AG08395 (cell line): Measurements from ENCODE around the gene SH3GL2.

ENCODE experiments used
- DNase-seq: peaks from one replicate; pipeline ENCODE4 v3.0.0; 2012; ENCODE audit warnings: mixed read lengths, low spot score

The SH3GL2 gene

DNA sequence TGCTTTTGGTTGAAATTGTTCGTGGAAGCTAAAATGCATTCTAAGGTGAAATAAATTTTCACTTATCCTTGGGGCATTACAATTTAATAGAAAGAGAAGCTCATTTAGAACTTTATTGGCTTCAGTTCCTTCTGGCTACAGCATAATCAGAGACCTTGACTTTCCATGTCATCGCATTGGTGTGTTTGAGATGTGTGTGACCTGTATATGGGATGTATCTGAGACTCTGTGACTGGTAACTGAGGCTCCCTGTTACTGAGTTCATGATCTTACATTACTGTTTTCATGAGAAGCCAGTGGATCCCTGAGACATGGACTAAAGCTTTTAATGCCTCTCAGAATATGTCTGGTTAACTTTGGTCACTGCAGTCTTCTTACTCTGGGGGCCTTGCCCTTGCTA lies 32.5 kb downstream of the SH3GL2 start:
- DNase-seq = no peak

DNA sequence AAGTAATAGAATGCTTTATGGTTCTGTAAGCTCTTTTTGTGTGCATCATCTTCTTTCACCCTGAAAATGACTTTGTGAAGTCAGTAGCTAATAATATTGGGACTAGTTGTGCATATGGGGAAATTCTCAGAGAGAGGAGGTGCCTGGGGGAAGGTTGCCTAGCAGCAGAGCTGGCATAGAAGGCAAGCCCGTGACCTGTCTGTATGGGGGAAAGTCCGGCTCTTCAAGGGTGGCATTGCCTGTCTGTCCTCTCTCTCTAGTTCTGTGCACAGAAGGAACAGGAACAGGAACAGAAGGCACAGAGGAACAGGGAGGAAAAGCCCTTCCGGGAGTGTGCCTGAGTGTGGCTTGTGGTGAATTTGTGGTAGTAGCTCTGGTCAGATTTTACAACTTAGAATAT lies 33.1 kb downstream of the SH3GL2 start:
- DNase-seq = no peak

DNA sequence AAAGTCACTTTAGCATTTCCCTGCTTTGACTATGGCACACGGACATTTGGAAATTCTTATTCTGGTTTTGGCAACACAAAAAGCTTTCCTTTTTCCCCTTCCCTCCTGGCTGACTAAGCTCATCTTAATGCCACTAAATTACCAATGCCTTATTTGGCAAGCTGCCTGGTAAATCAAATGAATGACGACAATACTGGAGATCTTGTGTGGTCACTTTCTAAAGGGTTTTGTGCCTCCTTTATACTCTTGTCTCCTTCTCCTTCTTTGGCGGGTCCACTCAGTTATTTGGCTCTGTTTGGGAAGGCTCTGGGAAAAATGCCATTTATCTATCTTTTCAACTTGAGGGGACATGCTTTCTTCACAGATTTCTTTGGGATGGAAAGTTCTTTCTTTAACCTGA lies 34.9 kb downstream of the SH3GL2 start:
- no peak for DNase-seq

DNA sequence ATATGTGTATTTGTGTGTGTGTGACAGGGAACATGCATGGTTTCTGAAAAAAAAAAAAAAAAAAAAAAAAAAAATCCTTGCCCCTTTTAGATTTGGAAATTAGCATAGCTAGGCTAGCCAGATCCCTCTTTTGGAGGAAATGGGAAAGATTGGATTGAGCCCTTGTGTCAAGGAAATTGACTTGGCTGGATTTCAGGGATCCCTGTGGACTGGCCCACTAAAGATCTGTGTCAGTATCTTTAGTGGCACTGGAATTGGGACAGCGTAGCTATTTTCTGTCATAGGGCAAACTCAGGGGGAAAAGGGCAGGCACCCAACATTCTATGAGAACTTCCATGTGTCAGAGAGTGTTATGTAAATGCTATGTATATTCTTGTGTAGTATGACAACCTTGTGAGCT lies 35.4 kb downstream of the SH3GL2 start:
- DNase-seq = no peak

DNA sequence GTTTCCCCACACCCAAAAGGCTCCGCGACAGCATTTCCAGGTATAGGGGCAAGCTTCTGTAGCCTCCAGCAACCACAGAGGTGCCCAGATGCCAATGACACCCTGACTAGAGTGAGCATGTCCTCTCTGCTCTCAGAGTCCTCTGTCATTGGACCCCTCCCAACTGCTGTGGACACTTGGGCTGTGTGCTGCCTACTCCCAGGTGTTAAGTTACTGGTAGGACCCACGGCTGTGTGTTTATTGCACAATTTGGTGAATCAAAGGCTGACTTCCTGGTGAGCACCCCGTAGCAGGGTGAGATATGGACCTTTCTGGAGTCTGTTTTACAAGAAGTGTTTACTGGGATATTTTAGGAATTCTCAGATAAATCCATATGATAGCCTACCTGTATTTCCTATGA lies 36.0 kb downstream of the SH3GL2 start:
- no peak for DNase-seq

DNA sequence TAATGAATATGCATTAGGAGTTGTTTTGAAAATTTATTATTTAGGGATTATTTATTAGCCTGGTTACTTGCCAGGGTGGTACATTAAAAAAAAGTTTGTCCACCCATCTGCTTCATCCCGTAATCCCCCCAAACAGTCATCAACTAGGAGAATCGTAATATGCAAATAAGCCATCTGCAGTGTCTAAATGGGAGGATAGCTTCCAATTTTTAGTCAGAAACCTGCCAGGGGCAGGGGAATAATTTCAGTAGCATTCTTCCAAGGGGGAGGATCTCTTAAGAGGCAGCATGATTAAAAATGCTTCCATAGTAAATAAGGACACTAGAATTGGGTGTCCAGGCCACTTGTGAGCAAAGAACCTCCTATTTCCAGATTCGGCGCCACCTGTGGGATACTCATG lies 43.3 kb downstream of the SH3GL2 start:
- no peak for DNase-seq

DNA sequence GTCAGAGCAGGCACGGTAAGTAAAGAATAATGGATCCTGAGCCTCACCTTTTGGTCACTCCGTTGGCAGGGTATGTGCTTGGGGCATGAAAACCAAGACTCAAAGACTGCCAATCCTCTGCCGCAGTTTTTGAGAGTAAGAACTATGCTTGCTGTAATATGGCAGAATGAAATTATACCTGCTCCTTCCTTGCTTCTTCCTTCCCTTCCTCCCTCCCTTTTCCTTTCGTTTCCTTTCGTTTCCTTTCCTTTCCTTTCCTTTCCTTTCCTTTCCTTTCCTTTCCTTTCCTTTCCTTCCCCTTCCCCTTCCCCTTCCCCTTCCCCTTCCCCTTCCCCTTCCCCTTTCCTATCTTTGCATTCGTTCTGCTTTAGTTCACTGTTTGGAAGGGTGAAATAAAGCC lies 43.9 kb downstream of the SH3GL2 start:
- DNase-seq = no peak

DNA sequence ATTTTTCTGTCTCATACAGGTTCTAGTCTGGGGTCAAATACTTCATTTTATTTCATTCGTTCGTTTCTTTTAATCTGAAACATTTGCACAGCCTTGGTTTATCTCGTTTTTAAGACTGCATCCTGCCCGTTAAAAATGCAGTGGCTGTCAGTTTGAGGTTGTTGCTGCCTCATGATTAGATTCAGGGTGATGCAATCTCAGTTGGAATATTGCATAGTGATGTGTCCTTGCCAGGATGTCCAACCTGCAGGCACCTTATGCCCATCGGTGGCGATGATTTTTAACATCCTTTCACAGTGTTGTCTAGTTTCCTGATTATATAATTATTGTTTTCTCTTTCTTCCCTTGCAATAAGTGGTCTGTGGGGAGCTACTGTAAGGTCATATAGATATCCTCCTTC lies 45.1 kb downstream of the SH3GL2 start:
- no peak for DNase-seq

DNA sequence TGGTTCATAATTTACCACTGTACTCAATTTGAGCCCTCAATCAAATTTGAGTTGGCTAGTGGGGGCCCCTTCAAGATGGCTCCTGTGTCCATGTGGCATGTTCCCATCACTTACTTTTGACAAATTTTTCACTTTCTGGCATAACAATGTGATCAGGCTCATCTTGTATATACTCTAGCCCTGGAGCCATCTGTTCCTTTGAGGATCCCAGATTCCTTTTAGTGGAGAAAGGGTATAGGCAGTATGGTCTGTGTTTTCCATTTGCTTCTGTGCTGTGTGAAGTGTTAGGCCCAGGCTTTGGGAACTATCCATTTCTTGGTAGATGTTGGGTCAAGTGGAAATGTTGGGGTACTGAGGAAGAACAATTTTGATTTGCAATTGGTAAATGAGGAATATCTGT lies 45.7 kb downstream of the SH3GL2 start:
- no peak for DNase-seq

DNA sequence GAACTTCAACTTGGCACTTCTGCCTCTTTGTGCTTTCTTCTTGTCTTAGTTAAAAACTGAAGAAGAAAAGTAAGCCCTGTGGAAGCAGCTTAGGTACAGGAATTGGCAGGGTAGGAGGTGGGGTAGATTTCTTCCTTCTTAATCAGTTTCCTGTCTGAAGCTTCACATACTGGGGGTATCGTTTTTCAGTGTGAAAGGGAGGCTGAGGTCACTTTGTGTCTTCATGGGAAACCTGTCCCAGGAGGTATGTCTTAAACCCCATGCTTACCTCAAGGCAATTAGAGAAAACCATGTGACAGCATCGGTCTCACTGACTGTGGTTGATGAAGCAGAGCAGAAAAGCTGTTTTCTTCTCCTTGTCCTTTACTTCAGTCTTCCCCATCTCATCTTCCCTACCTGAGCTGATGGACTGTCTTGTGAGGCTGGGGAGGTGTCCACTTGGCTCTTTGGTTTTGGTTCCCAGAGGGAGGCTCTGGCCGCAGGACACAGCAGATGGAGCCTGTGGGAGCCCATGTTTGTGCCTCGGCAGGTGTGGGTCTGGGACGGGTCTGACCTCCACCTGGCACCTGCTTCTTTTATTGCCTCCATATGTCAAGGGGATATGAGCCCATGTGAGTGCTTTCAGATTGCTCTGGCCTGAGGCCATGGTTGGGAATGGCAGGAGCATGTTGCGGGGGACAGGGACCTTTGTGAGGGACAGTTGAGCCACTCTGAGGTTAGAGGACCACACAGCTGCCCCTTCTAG lies 47.0 kb downstream of the SH3GL2 start:
- no peak for DNase-seq

DNA sequence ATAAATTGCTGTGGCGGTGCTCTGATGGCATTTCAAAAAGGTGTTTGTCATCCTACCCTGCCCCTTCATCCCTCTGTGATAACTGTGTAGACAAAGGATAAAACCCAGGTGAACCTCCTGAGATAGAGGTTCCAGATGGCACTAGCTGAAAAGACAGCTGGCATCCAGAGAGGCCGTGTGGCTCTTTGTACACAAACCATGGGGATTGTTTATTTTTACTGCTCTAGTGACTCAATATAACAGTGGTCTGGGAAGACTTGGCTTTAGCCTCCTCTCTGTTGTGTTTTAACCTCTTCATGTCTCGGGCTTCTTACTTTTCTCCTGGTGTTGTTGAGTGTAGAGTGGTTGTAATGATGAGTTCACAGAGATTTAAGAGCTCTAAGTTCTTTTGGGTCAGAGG lies 48.8 kb downstream of the SH3GL2 start:
- no peak for DNase-seq

DNA sequence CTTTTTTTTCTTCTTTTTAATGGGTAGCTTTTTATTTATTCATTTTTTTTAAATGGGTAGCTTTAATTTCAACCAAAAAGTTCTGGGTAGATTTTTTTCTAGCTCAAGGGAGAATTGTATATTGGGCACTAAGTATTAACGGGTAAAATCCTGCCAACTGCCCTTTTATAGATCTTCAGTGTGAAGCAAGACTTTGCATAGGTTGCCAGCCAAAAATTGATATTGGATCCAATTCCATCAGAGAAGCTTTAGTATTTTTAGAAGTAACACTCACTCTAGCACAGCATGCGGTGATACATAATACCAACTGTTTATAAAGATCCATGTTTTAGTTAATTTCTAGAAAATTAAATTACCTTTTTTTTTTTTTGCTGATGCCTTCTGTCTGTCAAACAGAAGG lies 49.8 kb downstream of the SH3GL2 start:
- no peak for DNase-seq

DNA sequence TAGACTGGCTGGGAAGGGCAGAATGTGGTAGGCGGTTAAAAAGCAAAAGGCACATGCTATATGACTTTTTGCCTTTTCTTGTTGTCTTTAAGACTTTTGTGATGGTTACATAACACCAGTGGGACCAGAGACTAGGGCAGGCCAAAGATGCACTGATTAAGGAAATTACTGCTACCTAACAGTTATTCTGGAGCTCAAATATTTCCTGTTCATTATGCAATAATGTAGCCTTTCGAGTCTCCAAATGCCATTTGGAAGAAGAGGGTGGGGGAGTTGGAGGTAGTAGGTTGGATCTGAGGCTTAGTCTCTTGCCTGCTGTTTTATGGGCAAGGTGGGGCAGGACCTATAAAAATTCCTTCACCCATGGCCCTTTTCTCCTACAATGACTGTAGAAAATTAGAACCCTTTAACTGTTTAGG lies 51.7 kb downstream of the SH3GL2 start:
- DNase-seq = no peak

DNA sequence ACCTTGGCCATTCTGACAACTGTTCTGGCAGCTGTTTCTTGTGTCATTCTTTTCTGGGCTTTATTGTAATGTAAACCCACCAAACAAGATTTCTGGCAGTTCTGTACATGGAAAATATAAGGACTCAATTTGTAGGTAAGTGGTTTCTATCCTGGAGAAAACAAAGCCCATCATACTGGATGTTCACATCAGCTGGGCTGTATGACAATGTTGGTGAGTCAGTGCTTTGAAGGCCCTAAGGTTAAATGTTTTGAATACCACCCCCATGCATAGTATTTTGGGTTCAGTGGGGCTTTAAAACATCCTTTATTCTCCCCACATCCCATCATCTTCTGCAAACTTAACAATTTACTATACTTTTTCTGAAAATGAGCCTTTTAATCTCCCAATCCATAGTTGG lies 52.5 kb downstream of the SH3GL2 start:
- no peak for DNase-seq

DNA sequence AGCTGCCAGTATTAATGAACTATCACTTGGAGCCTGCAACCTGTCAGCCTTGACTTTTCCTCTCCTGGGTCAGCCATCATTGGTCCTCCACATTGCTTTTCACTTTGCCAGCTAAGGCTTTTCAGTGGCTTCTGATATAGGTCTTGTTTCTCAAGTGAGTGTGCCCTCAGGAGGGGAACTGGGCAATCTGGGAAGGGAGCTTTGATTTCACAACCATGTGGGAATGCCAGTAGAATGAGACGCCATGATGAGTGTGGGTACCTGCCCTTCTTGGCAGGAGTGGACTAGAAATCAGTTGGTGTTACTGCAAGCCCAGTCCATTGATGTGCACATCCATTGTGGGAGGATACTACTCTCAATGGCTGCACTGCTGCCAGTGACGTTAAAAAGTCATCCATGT lies 54.1 kb downstream of the SH3GL2 start:
- no peak for DNase-seq

DNA sequence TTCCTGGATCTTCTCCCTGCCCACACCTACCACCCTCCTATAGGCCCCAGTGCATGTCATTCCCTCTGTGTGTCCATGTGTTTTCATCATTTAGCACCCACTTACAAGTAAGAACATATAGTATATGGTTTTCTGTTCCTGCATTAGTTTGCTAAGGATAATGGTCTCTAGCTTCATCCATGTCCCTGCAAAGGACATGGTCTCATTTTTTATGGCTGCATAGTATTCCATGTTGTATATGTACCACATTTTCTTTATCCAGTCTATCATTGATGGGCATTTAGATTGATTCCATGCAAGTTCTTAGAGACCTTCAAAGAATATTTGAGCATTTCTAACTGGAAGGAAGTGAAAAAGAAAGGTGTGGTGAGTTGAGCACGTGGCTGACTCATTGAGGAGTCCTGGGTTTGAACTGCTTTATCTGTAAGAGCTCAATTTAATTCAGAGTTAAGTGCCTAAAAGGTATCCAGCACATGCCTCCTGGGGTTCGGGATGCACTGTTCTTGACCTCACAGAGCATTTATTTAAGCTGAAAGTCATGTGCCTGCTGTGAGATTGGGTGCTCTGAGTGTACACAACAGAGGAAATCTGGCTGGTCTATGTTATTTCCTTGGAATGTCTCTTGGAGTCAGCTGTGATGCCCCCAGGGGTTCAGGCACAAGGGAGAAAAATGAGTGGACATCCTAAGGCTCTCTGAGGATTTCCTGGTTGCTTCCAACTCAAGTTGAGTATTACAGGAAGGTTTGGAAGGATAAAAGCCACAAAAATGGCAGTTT lies 56.4 kb downstream of the SH3GL2 start:
- DNase-seq = no peak

DNA sequence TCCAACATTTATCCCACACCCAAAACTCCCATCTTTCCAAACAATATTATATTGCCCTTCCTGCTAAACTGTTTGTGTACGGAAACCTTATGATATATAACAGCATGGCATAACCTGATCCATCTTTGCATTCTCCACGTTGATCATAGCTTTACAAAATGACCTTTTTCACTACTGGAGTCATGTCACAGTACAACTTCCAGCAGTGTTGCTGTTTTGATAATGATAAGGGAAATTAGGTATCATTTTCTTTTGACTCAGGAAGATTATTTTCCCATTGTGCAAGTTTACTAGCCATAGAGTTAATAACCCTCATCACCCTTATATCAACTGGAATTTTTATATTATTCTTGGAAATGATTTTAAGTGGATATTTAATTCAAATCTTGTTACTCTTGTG lies 57.5 kb downstream of the SH3GL2 start:
- no peak for DNase-seq

DNA sequence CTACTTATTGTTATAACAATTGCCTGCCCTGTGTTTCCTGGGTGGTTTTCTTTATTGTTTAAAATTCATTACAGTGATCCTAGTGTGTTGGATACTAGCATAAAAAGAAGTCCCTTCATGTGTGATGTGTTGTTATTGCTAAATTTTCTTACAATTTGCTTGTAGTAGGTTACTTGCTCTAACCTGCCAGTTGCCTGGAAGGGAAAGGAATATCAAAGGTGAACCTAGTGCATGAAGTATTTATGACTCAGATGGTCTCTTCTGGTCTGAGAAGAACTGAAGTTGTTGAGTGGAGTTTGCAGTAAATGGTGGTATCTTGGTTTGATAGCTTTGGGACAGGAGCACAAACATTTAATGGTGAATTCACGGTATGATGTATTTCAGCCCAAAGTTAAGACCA lies 58.0 kb downstream of the SH3GL2 start:
- no peak for DNase-seq

DNA sequence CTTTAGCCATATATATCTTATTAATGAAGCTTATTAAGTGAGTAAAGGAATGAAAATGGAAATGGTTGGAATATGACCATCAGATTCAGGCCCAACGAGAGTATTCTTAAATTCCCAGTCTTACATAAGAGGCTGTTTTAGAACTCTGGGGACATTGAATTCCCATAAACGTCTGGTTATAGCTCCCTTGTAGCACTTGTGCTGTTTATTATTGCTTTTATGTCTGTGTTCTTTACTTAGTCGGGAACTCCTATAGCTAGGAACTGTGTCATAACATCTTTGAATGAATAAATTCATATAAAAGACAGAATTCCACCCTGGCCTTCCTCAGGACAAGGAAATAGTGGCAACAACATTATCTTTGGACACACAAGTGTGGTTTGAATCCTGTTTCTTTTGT lies 58.4 kb downstream of the SH3GL2 start:
- no peak for DNase-seq

DNA sequence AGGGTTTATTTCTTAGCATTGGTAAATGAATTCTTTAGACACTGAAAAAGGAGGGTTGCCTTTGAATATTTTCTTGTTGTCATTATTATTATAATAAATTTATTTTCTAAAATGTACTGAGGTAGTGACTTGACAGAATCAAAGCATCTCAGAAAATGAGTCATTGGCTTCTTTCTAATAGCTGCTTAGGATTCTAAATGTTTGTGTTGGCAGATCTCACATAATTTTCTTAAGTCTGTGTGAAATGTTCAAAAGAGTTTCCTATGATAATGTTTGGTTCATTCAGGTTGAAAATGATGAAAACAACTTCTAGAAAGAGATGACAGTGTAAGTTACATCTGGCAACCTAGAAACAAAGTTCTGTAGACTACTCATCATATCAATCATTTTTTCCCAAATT lies 69.7 kb downstream of the SH3GL2 start:
- DNase-seq = no peak

DNA sequence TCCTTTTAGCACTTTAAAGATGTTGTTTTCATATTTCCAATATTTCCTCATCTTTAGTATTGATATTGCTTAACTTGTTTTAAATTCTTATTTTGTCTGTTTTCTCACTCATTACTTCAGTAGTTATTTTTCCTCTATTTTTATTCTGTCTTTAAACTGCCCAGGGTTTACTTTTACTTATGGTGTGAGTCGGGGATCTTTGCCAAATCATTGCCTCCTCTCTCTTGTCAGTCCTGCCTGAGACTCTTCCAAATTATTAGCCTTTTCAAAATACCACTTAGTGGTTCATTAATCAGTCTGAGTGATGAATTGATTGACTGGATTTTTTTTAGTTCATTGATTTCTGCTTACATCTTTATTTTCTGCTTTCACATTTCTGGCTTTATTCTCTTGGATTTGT lies 72.9 kb downstream of the SH3GL2 start:
- DNase-seq = no peak

DNA sequence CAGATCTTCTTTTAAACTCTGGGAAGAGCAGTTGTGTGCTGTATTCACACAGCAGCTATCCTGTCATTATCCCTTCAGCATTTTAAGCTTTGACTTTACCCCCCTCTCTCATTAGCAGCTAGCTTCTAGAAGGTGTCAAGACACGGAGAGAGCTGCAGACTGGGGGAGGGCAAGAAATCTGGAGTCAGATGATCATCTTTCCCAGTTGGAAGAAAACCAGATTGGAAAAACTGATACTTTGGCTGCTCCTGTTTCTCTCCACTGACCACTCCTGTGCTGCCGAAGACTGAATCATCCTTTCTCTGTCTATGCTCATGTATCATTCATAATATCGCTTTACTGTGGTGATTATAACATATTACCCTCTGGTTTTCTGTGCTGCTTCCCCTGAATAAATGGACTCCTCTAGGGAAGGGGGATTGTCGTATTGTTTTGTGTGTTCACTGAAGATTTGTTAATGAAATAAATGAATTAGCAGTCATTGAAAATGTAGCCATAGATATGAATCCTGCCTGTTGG lies 75.1 kb downstream of the SH3GL2 start:
- no peak for DNase-seq

DNA sequence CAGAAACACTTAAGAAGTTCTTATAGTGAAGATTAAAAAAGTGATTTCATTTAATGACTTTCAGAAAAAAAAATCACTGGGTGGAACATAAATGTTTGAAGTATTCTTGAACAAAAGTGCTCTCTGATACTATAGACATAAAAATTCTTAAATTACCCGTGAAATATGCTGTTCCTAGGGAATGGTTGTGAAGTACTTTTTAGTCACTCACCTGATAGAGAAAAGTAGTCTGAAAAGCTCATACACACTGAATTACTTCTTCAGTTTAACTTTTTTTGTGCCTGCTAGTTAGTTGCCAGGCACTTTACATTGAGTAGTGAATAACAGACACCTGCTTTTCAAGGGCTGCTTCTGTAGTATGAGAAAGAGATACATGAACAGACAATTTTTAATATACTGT lies 78.0 kb downstream of the SH3GL2 start:
- DNase-seq = no peak

DNA sequence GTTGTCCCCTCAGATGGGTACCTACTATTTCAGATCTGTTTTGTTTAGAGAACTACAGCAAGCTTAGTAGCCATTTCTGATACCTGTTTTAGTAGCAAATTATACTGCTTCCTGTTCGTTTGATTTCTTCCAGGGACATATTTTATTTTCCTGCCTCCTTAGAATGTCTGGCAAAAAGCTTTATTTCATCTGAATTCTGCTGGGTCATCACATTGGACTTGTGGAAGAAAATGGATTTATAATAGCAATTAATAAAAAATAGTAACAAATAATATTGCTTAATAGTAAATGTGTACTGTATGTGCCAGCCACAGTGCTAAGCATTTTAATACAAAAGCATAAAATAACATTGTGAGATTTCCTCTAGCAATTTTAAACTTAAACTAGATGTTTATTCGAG lies 79.4 kb downstream of the SH3GL2 start:
- DNase-seq = no peak
